Glomerular visceral epithelial cell (primary cell): ENCODE measurements around the gene SGK1.

Source experiments
- DNase-seq: peaks from one replicate; pipeline ENCODE4 v3.0.0-alpha.2; 2016; ENCODE audit errors: extremely low spot score

Gene SGK1

GRCh38 chr6:134128146-134128545 lies 189.8 kb downstream of the SGK1 start:
- no peak for DNase-seq

GRCh38 chr6:134123666-134124208 lies 194.2 kb downstream of the SGK1 start:
- DNase-seq: peak; percentile 72

DNA sequence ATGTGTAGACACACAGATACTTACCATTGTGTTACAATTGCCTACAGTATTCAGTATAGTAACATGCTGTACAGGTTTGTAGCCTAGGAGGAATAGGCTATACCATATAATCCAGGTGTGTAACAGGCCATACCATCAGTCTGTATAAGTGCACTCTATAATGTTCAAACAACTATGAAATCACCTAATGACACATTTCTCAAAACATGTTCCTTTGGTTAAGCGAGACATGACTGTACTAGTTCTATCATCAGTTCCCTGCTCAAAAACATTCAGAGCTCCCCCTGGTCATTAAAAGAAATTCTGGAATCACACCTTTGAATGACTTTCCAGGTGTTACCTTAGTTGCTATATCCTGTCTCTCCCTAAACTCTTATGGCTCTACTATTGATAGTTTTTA lies 195.1 kb downstream of the SGK1 start:
- DNase-seq: no peak

GRCh38 chr6:134119486-134119885 lies 198.4 kb downstream of the SGK1 start:
- no peak for DNase-seq
